Gastrocnemius medialis (tissue), 4 donors: ENCODE measurements around the gene OOSP1. TPM values are rescaled to one million over a fixed set of nuclear protein-coding genes. Genes with fewer than 3 reads are reported as not detected.

ENCODE experiments used
- ATAC-seq, 2 donors: fragments of 150-250 bp; one replicate each; pipeline ENCODE4 v1.9.1; 2016
- DNase-seq, 2 donors: peaks; one replicate each; pipeline ENCODE4 v3.0.0-alpha.2; 2019
- H3K27ac ChIP-seq, 4 donors: fragments of 200-600 bp; sonication (generic); 1 replicate in 1 of 4; 2 replicates in 3 of 4; pipeline ENCODE4 v1.5.1; 2016 to 2018; ENCODE audit warnings: mild to moderate bottlenecking in 2 of 4, moderate library complexity in 1 of 4
- H3K27me3 ChIP-seq, 3 donors: fragments of 200-600 bp; sonication (generic) in 2 of 3; 1 replicate in 1 of 3; 2 replicates in 2 of 3; pipeline versions ENCODE4 v1.5.1 to v1.6.0; 2016 to 2019; ENCODE audit warnings: mild to moderate bottlenecking in 1 of 3, moderate library complexity in 1 of 3
- H3K36me3 ChIP-seq, 2 donors: fragments of 200-600 bp; sonication (generic) in 1 of 2; one replicate each; pipeline ENCODE4 v1.5.1; 2017 to 2018
- H3K4me1 ChIP-seq, 2 donors: fragments of 200-600 bp; sonication (generic) in 1 of 2; one replicate each; pipeline ENCODE4 v1.5.1; 2016 to 2017; ENCODE audit warnings: mild to moderate bottlenecking in 2 of 2
- H3K4me3 ChIP-seq, 4 donors: fragments of 200-600 bp; sonication (generic) in 3 of 4; 1 replicate in 1 of 4; 2 replicates in 3 of 4; pipeline ENCODE4 v1.5.1; 2016 to 2019; ENCODE audit warnings: mild to moderate bottlenecking in 2 of 4
- H3K9me3 ChIP-seq, 3 donors: fragments of 200-600 bp; sonication (generic) in 2 of 3; 1 replicate in 1 of 3; 2 replicates in 2 of 3; pipeline ENCODE4 v1.5.1; 2016 to 2019
- CTCF ChIP-seq, 5 experiments: fragments of 450-650 bp in 3 of 5; fragments of 200-600 bp in 2 of 5; sonication (generic) in 2 of 5; IDR thresholded peaks in 4 of 5; conservative IDR thresholded peaks in 1 of 5; 1 replicate in 4 of 5; 2 replicates in 1 of 5; pipeline ENCODE4 v1.5.1; 2016 to 2019; ENCODE audit warnings: antibody characterized with exemption in 5 of 5, mild to moderate bottlenecking in 3 of 5, moderate library complexity in 3 of 5
- POLR2A ChIP-seq, 2 donors: fragments of 450-650 bp; IDR thresholded peaks; one replicate each; pipeline ENCODE4 v1.6.1; 2017; ENCODE audit warnings: antibody characterized with exemption in 2 of 2, mild to moderate bottlenecking in 2 of 2, moderate library complexity in 2 of 2
- in situ Hi-C, 4 donors: fragments of 200-750 bp; cut with MboI; loops; one replicate each; pipeline versions ENCODE4 v1.15.0 to v1.8.0; 2017; ENCODE audit warnings: low sequenced_read_pairs in 4 of 4
- intact Hi-C: fragments of 100-400 bp; cut with DNase I; formaldehyde crosslinking; loops from one replicate; pipeline ENCODE4 v1.15.1; 2023; ENCODE audit warnings: low total_unique reads
- total RNA-seq, 4 donors: library from RNA; depleted of rRNA; stranded (reverse); fragments of >200 nt; gene quantifications; one replicate each; pipeline versions ENCODE4 v1.1.0 to v1.2.3, GENCODE V29; 2016

Gene OOSP1, protein sequence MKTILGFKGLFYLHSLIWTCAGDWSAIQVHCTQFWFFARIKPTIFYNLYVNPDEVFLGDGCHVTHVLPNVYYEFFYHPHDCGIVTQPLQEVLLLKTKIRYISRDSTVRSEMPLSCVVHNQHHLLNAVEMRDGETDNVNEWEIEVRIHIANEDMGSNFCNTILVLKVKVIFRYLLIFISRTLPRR
- not detected for total RNA-seq

GRCh38 chr11:59938132-59938531 is at the start of gene OOSP1:
OOSP1 (plus strand) TSS chr11:59938432; CDS start chr11:59938455, 23 bp downstream.
- ATAC-seq, result no peak
- no peaks in the 10 kb centered on the region for H3K27me3 ChIP-seq
- H3K27ac ChIP-seq, result no peak within 1 kb of the TSS
- H3K9me3 ChIP-seq, result no peaks in the 10 kb centered on the region
- no peak for DNase-seq
- TF ChIP-seq POLR2A (IDR thresholded peaks at IDR 0.05) (no peak), CTCF (IDR thresholded peaks at IDR 0.05 in 4 of 5, conservative IDR thresholded peaks at IDR 0.05 in 1 of 5) (no peak)
- H3K4me1 ChIP-seq, result no peaks in the 10 kb centered on the region
- in situ Hi-C loops (no loop called here), intact Hi-C loops (no loop called here)
- H3K4me3 ChIP-seq, result no peak within 1 kb of the TSS
- no peaks in the 10 kb centered on the region for H3K36me3 ChIP-seq

DNA sequence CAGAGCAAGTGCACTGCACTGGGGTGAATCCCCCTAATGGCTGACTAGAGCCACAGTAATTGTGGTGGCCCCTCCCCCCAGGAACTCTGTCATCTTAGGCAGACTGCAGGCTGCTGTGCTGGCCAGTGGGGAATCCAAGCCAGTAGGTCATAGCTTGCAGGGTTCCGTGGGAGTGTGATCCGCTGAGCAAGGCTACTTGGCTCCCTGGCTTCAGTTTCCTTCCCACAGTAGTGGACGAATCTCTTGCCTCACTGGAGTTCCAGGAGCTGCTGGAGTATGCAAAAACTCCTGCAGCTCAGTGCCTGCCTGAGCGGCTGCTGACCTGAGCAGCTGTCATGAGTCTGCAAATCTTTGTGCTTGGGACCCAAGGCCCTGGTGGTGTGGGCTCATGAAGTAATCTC is 46.5 kb upstream of the OOSP1 start:
- Histone ChIP-seq H3K4me3 (no peak overlapping the region), H3K4me1 (no peaks in the 10 kb centered on the region), H3K27ac (no peak overlapping the region), H3K36me3 (no peaks in the 10 kb centered on the region), H3K27me3 (no peaks in the 10 kb centered on the region), H3K9me3 (no peaks in the 10 kb centered on the region)
- no peak for ATAC-seq
- no peak for DNase-seq
- no peak for TF ChIP-seq POLR2A (IDR thresholded peaks at IDR 0.05)
- no peak for TF ChIP-seq CTCF (IDR thresholded peaks at IDR 0.05 in 4 of 5, conservative IDR thresholded peaks at IDR 0.05 in 1 of 5)
- in situ Hi-C loops, result no loop called here
- intact Hi-C loops, result no loop called here

GRCh38 chr11:59894616-59895015 is 43.6 kb upstream of the OOSP1 start:
- TF ChIP-seq POLR2A (IDR thresholded peaks at IDR 0.05), result no peak
- no peak for TF ChIP-seq CTCF (IDR thresholded peaks at IDR 0.05 in 4 of 5, conservative IDR thresholded peaks at IDR 0.05 in 1 of 5)
- DNase-seq (no peak), ATAC-seq (no peak)
- Histone ChIP-seq H3K36me3 (no peaks in the 10 kb centered on the region), H3K9me3 (no peaks in the 10 kb centered on the region), H3K27ac (no peak overlapping the region), H3K27me3 (no peaks in the 10 kb centered on the region), H3K4me1 (no peaks in the 10 kb centered on the region), H3K4me3 (no peak overlapping the region)
- intact Hi-C loops, result no loop called here
- in situ Hi-C loops, result no loop called here

- Histone ChIP-seq H3K27ac (no peak overlapping the region), H3K27me3 (no peaks in the 10 kb centered on the region), H3K4me1 (no peaks in the 10 kb centered on the region), H3K9me3 (no peaks in the 10 kb centered on the region), H3K4me3 (no peak overlapping the region), H3K36me3 (no peaks in the 10 kb centered on the region)
- TF ChIP-seq CTCF (IDR thresholded peaks at IDR 0.05 in 4 of 5, conservative IDR thresholded peaks at IDR 0.05 in 1 of 5) (no peak), POLR2A (IDR thresholded peaks at IDR 0.05) (no peak)
- ATAC-seq (no peak), DNase-seq (no peak)
- in situ Hi-C loops, result no loop called here
- intact Hi-C loops, result no loop called here
Observed at GRCh38 chr11:59898046-59898445, 40.2 kb upstream of the OOSP1 start.

DNA sequence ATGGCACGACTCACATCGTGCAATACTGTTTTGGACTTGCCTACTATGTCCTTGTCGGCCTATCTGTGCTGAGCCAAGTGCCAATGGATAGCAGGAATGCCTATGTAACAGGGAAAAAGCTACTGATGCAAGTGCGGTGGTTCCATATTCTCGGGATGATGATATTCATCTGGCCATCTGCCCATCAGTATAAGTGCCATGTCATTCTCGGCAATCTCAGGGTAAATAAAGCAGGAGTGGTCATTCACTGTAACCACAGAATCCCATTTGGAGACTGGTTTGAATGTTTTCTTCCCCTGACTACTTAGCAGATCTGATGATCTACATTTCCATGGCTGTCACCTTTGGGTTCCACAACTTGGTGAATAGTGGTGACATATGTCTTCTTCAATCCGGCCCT is 39.6 kb upstream of the OOSP1 start:
- in situ Hi-C loops (no loop called here), intact Hi-C loops (no loop called here)
- H3K9me3 ChIP-seq, result no peaks in the 10 kb centered on the region
- no peak for TF ChIP-seq POLR2A (IDR thresholded peaks at IDR 0.05)
- TF ChIP-seq CTCF (IDR thresholded peaks at IDR 0.05 in 4 of 5, conservative IDR thresholded peaks at IDR 0.05 in 1 of 5), result no peak
- no peak overlapping the region for H3K27ac ChIP-seq
- H3K27me3 ChIP-seq, result no peaks in the 10 kb centered on the region
- no peaks in the 10 kb centered on the region for H3K4me1 ChIP-seq
- DNase-seq, result no peak
- ATAC-seq, result no peak
- no peaks in the 10 kb centered on the region for H3K36me3 ChIP-seq
- no peak overlapping the region for H3K4me3 ChIP-seq
